ENCODE results near the gene MYO16. TPM values are rescaled to one million over a fixed set of nuclear protein-coding genes. Genes with fewer than 3 reads are reported as not detected.

The MYO16 gene
- total and polyA plus RNA-seq, 8 donors: 1.1 to 2.5 (median 1.7) TPM

- Histone ChIP-seq H3K4me3 (no peak overlapping the region), H3K4me1 (no peaks in the 10 kb centered on the region), H3K36me3 (no peaks in the 10 kb centered on the region), H3K27me3 (no peaks in the 10 kb centered on the region), H3K27ac (no peak overlapping the region), H3K9me3 (no peaks in the 10 kb centered on the region)
- intact Hi-C loops (cut with DNase I): no loop called here
- DNase-seq (no peak), ATAC-seq (no peak)
- no peak for TF ChIP-seq CTCF (IDR thresholded peaks at IDR 0.05)
Observed at GRCh38 chr13:109058087-109058486, 428.7 kb downstream of the MYO16 start.

GRCh38 chr13:109072505-109072904 is 443.1 kb downstream of the MYO16 start:
- TF ChIP-seq CTCF (IDR thresholded peaks at IDR 0.05): no peak
- Histone ChIP-seq H3K27me3 (no peaks in the 10 kb centered on the region), H3K9me3 (peaks cover 0 to 4% of the 10 kb centered on the region in 2 donors), H3K4me3 (no peak overlapping the region), H3K27ac (no peak overlapping the region), H3K4me1 (no peaks in the 10 kb centered on the region), H3K36me3 (no peaks in the 10 kb centered on the region)
- DNase-seq (no peak), ATAC-seq (no peak)
- intact Hi-C loops (cut with DNase I): no loop called here

- no peak overlapping the region for H3K27ac ChIP-seq
- DNase-seq (no peak), ATAC-seq (no peak)
- H3K9me3 ChIP-seq: peaks cover 0 to 4% of the 10 kb centered on the region in 2 donors
- no peaks in the 10 kb centered on the region for H3K4me1 ChIP-seq
- intact Hi-C loops (cut with DNase I): no loop called here
- no peaks in the 10 kb centered on the region for H3K27me3 ChIP-seq
- no peak for TF ChIP-seq CTCF (IDR thresholded peaks at IDR 0.05)
- H3K4me3 ChIP-seq: no peak overlapping the region
- no peaks in the 10 kb centered on the region for H3K36me3 ChIP-seq
Observed at GRCh38 chr13:109074436-109074835, 445.0 kb downstream of the MYO16 start.

- no peak overlapping the region for H3K27ac ChIP-seq
- no peaks in the 10 kb centered on the region for H3K27me3 ChIP-seq
- no peak for ATAC-seq
- TF ChIP-seq CTCF (IDR thresholded peaks at IDR 0.05): no peak
- intact Hi-C loops (cut with DNase I): no loop called here
- H3K36me3 ChIP-seq: no peaks in the 10 kb centered on the region
- peaks cover 0 to 2% of the 10 kb centered on the region in 2 donors for H3K9me3 ChIP-seq
- no peaks in the 10 kb centered on the region for H3K4me1 ChIP-seq
- no peak overlapping the region for H3K4me3 ChIP-seq
- DNase-seq: no peak
Observed at GRCh38 chr13:109074853-109075252, 445.4 kb downstream of the MYO16 start.

- intact Hi-C loops (cut with DNase I): no loop called here
- Histone ChIP-seq H3K27ac (no peak overlapping the region), H3K36me3 (no peaks in the 10 kb centered on the region), H3K9me3 (no peaks in the 10 kb centered on the region), H3K27me3 (peaks cover 0 to 7% of the 10 kb centered on the region in 2 donors), H3K4me1 (no peaks in the 10 kb centered on the region), H3K4me3 (no peak overlapping the region)
- DNase-seq (no peak), ATAC-seq (no peak)
- no peak for TF ChIP-seq CTCF (IDR thresholded peaks at IDR 0.05)
Observed at GRCh38 chr13:109087916-109088623, 458.7 kb downstream of the MYO16 start.

Data from left lung (tissue), 10 donors.